HCT116 (cell line): ENCODE results near the gene RNF151. TPM values are rescaled to one million over a fixed set of nuclear protein-coding genes. Genes with fewer than 3 reads are reported as not detected.

Source experiments
- ATAC-seq: fragments of 200-7000 bp; cut with Tn5 transposase; 2 replicates; pipeline ENCODE4 v1.9.1; 2020; ENCODE audit warnings: mild to moderate bottlenecking, moderate library complexity
- BruUV-seq: library from RNA; stranded (reverse); fragments of 400-500 nt; replicated peaks from 2 replicates; lab custom pipeline; 2021; lab: Mats Ljungman, UMichigan
- CTCF ChIA-PET: fragments of 300-600 bp; sonication (Branson Sonifier 250); formaldehyde crosslinking; loops from one replicate; lab custom pipeline; 2021; ENCODE audit warnings: antibody characterized with exemption; lab: Charles Lee
- POLR2A ChIA-PET: fragments of 300-600, 350-600 bp; sonication (Branson Sonifier 250); formaldehyde crosslinking; loops from one replicate; lab custom pipeline; 2021; ENCODE audit warnings: antibody characterized with exemption; lab: Charles Lee
- RAD21 ChIA-PET, 2 experiments: fragments of 300-600 bp; sonication (Branson Sonifier 250); formaldehyde crosslinking; loops; one replicate each; lab custom pipeline; 2023; ENCODE audit warnings: low total read pairs in 2 of 2; ENCODE audit not compliant: uncharacterized antibody in 2 of 2, unreplicated experiment in 2 of 2, low non-redundant PET in 1 of 2; lab: Charles Lee
- DNase-seq: peaks from one replicate; pipeline ENCODE4 v3.0.0-alpha.2; 2010; ENCODE audit warnings: low read depth, low spot score
- H2AFZ ChIP-seq: fragments of 200-600 bp; shearing (Covaris generic), sonication (generic); 2 replicates; pipeline ENCODE4 v1.6.1; 2017; ENCODE audit warnings: low read depth, mixed run types, mixed read lengths, antibody characterized with exemption, low read length; ENCODE audit not compliant: poor library complexity, severe bottlenecking
- H3K27ac ChIP-seq: 2 replicates; pipeline ENCODE4 v1.5.1; 2012; ENCODE audit warnings: low read depth, low read length
- H3K27me3 ChIP-seq: fragments of 200-600 bp; sonication (generic); 2 replicates; pipeline ENCODE4 v1.6.1; 2016; ENCODE audit warnings: mixed run types, low read length, mixed read lengths; ENCODE audit not compliant: insufficient read depth
- H3K36me3 ChIP-seq, 2 experiments: fragments of 200-500 bp in 1 of 2; fragments of 200-600 bp in 1 of 2; sonication (Bioruptor generic) in 1 of 2; sonication (generic) in 1 of 2; 2 replicates each; pipeline versions ENCODE4 v1.5.1 to v1.6.1; 2014 to 2016; ENCODE audit warnings: low read length in 2 of 2, inconsistent platforms in 1 of 2, mixed read lengths in 1 of 2, mixed run types in 1 of 2; ENCODE audit not compliant: insufficient read depth in 2 of 2, control insufficient read depth in 1 of 2
- H3K4me1 ChIP-seq, 2 experiments: fragments of 200-600 bp in 1 of 2; sonication (generic) in 1 of 2; 2 replicates each; pipeline versions ENCODE4 v1.5.1 to v1.6.1; 2012 to 2017; ENCODE audit warnings: low read length in 2 of 2, inconsistent platforms in 1 of 2, mild to moderate bottlenecking in 1 of 2, mixed read lengths in 1 of 2, mixed run types in 1 of 2, moderate library complexity in 1 of 2; ENCODE audit not compliant: insufficient read depth in 2 of 2, control insufficient read depth in 1 of 2
- H3K4me2 ChIP-seq: fragments of 200-600 bp; sonication (generic); 2 replicates; pipeline ENCODE4 v1.6.1; 2017; ENCODE audit warnings: mixed run types, low read length, mixed read lengths
- H3K4me3 ChIP-seq, 2 experiments: fragments of 200-600 bp in 1 of 2; sonication (generic) in 1 of 2; replicated peaks in 1 of 2; 2 replicates each; pipeline ENCODE4 v1.5.1; 2011 to 2016; ENCODE audit warnings: low read length in 2 of 2, control low read depth in 1 of 2, low read depth in 1 of 2, mild to moderate bottlenecking in 1 of 2, mixed read lengths in 1 of 2, mixed run types in 1 of 2
- H3K79me2 ChIP-seq: fragments of 200-600 bp; sonication (generic); 2 replicates; pipeline ENCODE4 v1.6.1; 2017; ENCODE audit warnings: mild to moderate bottlenecking, mixed run types, low read length, moderate library complexity, mixed read lengths; ENCODE audit not compliant: insufficient read depth
- H3K9ac ChIP-seq: fragments of 200-600 bp; sonication (generic); 2 replicates; pipeline ENCODE4 v1.6.1; 2016; ENCODE audit warnings: low read length, mixed read lengths
- H3K9me2 ChIP-seq: fragments of 200-600 bp; sonication (generic), shearing (Covaris generic); 2 replicates; pipeline ENCODE4 v1.6.1; 2017; ENCODE audit warnings: mixed run types, mild to moderate bottlenecking, moderate library complexity; ENCODE audit not compliant: insufficient read depth
- H3K9me3 ChIP-seq, 2 experiments: fragments of 200-500 bp in 1 of 2; fragments of 200-600 bp in 1 of 2; sonication (Bioruptor generic) in 1 of 2; sonication (generic) in 1 of 2; 2 replicates each; pipeline ENCODE4 v1.6.1; 2014 to 2017; ENCODE audit warnings: low read length in 2 of 2, mixed read lengths in 2 of 2, inconsistent platforms in 1 of 2, low read depth in 1 of 2, mild to moderate bottlenecking in 1 of 2, mixed run types in 1 of 2, moderate library complexity in 1 of 2; ENCODE audit not compliant: control insufficient read depth in 1 of 2, insufficient read depth in 1 of 2
- H4K20me1 ChIP-seq: fragments of 200-600 bp; sonication (generic), shearing (Covaris generic); 2 replicates; pipeline ENCODE4 v1.6.1; 2017; ENCODE audit warnings: mixed run types, mild to moderate bottlenecking, moderate library complexity; ENCODE audit not compliant: insufficient read depth
- REST ChIP-seq: IDR thresholded peaks from 2 replicates; pipeline ENCODE4 v1.6.1; 2012; ENCODE audit warnings: low read depth
- SIN3A ChIP-seq: IDR thresholded peaks from 2 replicates; pipeline ENCODE4 v1.6.1; 2012; ENCODE audit warnings: low read depth
- ZFX ChIP-seq: fragments of 450-650 bp; IDR thresholded peaks from 2 replicates; pipeline ENCODE4 v1.6.1; 2017
- intact Hi-C: fragments of 100-400 bp; cut with micrococcal nuclease; formaldehyde crosslinking; loops from 2 replicates; pipeline ENCODE4 v1.10.0; 2022
- total RNA-seq: library from RNA; stranded (reverse); gene quantifications from one replicate; pipeline ENCODE4 v1.2.1, GENCODE V29; 2021; ENCODE audit not compliant: unreplicated experiment
- TF ChIP-seq, protein P1 (sequence below): IDR thresholded peaks from 2 replicates; pipeline ENCODE4 v1.6.1; 2012

The RNF151 gene
- total RNA-seq, 1 experiment from 2014 or later: 0.30 TPM

- DNase-seq (no peak), ATAC-seq (no peak)
- RAD21 ChIA-PET: interaction anchor here in 1 of 2 experiments (0.6 kb wide), 1 partner anchor 51 kb away, joined by 4 read pairs; no protein-coding TSS in a partner anchor
- H3K4me1 ChIP-seq: peaks cover 28 to 58% of the 10 kb centered on the region in 2 experiments
- H3K4me2 ChIP-seq: peak overlapping the region; percentile 92
- H3K27me3 ChIP-seq: no peaks in the 10 kb centered on the region
- H3K36me3 ChIP-seq: 0 out of 4 replicates have a peak, but pooled peaks cover 0 to 7% of the 10 kb centered on the region in 2 experiments
- CTCF ChIA-PET: interaction anchor here (1.2 kb wide), 1 partner anchor 132 kb away, joined by 5 read pairs; no protein-coding TSS in a partner anchor
- peak overlapping the region; percentile 79 to 87 for H3K4me3 ChIP-seq
- no TSS peak for BruUV-seq
- H3K9ac ChIP-seq: peak overlapping the region; percentile 97
- peaks cover 65% of the 10 kb centered on the region for H3K79me2 ChIP-seq
- POLR2A ChIA-PET: interaction anchor here (1.0 to 1.4 kb wide), 2 partner anchors 11 kb away, joined by 3 read pairs; partner anchors contain the start of gene NPW
- intact Hi-C loops: no loop called here
- H3K9me2 ChIP-seq: no peaks in the 10 kb centered on the region
- TF ChIP-seq, protein P1, sequence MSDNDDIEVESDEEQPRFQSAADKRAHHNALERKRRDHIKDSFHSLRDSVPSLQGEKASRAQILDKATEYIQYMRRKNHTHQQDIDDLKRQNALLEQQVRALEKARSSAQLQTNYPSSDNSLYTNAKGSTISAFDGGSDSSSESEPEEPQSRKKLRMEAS: peak; percentile 42
- no peak for TF ChIP-seq REST
- no peak overlapping the region for H2AFZ ChIP-seq
- peak overlapping the region; percentile 92 for H3K27ac ChIP-seq
- H4K20me1 ChIP-seq: peaks cover 9% of the 10 kb centered on the region; the same call in 1 of the 2 replicates
- H3K9me3 ChIP-seq: no peaks in the 10 kb centered on the region
Measured at GRCh38 chr16:2008631-2009163, 42.0 kb downstream of the RNF151 start.

GRCh38 chr16:2009164-2009711 lies 42.6 kb downstream of the RNF151 start:
- Histone ChIP-seq H3K27me3 (no peaks in the 10 kb centered on the region), H2AFZ (no peak overlapping the region), H4K20me1 (peaks cover 9% of the 10 kb centered on the region; the same call in 1 of the 2 replicates), H3K79me2 (peaks cover 62% of the 10 kb centered on the region), H3K27ac (peak overlapping the region; percentile 92), H3K4me1 (peaks cover 25 to 54% of the 10 kb centered on the region in 2 experiments), H3K4me2 (peak overlapping the region; percentile 92), H3K36me3 (0 out of 4 replicates have a peak, but pooled peaks cover 0 to 7% of the 10 kb centered on the region in 2 experiments), H3K9me3 (no peaks in the 10 kb centered on the region), H3K9me2 (no peaks in the 10 kb centered on the region), H3K9ac (peak overlapping the region; percentile 97), H3K4me3 (peak overlapping the region; percentile 79 to 87)
- POLR2A ChIA-PET: no interaction called here
- RAD21 ChIA-PET: no interaction called here
- intact Hi-C loops: no loop called here
- TF ChIP-seq ZFX (peak; percentile 87; the same call in 1 of the 2 replicates), SIN3A (no peak)
- no TSS peak for BruUV-seq
- no peak for DNase-seq
- peak; percentile 39 for ATAC-seq
- CTCF ChIA-PET: no interaction called here
